Raji (cell line): ENCODE measurements around the gene SAP30L.

ENCODE experiments used
- POLR2A ChIP-seq: IDR thresholded peaks from 2 replicates; pipeline ENCODE4 v1.6.1; 2011; ENCODE audit warnings: low read depth, low read length, control low read depth; ENCODE audit not compliant: insufficient read depth

The SAP30L gene, protein sequence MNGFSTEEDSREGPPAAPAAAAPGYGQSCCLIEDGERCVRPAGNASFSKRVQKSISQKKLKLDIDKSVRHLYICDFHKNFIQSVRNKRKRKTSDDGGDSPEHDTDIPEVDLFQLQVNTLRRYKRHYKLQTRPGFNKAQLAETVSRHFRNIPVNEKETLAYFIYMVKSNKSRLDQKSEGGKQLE

GRCh38 chr5:154445422-154446194, at the start of gene SAP30L:
Gene SAP30L (plus strand): TSS chr5:154445997. CDS start chr5:154446605, 608 bp downstream.
- TF ChIP-seq POLR2A: peak; percentile 71

DNA sequence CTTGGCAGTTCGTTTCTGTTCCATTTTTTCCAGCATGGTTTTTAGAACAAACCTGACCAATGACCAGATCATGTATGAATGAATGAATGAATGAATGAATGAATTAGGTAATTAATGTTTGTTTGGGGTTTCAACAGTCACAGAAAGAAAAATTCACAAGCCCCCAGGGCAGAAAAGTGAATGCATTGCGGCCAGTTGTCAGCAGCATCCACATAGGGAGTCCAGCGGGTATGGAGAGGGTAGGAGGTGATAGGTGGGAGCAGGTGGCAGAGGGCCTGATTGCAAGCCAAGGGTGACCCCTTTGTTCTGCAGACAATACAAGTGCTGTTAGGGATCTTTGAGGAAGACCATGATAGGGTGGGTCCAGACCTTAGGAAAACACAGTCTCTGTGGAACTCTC, 49.7 kb upstream of the SAP30L start:
- TF ChIP-seq POLR2A: no peak

GRCh38 chr5:154397652-154398406, 48.0 kb upstream of the SAP30L start:
- TF ChIP-seq POLR2A: no peak

DNA sequence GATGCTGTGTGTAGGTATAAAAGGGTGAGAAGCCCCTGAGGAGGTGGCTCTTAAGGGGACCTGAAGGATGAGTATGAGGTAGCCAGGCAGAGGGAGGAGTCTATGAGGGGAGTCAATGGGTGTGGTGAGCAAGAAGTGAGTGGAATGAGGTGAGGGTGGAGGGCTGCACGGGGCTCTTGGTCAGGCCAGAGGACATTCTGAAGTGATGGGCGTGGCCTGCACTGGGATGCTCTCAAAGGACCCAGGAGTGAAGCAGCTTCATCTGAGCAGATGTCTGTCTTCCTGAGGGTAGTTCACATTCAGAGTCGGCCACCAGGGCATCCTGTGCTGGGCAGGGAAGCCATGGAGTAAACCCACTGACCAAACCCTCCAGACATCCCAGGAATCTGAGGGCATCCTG, 45.1 kb upstream of the SAP30L start:
- no peak for TF ChIP-seq POLR2A

DNA sequence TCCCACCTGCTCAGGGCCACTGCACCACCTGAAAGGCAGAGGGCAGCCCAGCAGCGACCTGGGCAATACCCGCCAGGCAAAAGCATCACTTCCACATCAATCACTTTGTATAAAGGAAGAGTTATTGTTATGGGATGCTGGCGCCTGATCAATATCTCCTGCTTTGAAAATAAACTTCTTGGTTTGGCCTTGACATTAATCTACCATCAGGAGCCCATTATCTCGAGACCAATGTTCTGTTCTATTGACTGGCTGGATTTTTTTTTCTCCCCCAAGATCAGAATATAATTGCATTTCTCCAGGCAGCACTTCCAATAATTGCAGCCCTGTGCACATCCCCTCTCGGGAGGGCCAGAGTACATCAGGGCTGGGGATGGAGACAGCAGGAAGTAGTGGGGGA, 44.4 kb upstream of the SAP30L start:
- no peak for TF ChIP-seq POLR2A

DNA sequence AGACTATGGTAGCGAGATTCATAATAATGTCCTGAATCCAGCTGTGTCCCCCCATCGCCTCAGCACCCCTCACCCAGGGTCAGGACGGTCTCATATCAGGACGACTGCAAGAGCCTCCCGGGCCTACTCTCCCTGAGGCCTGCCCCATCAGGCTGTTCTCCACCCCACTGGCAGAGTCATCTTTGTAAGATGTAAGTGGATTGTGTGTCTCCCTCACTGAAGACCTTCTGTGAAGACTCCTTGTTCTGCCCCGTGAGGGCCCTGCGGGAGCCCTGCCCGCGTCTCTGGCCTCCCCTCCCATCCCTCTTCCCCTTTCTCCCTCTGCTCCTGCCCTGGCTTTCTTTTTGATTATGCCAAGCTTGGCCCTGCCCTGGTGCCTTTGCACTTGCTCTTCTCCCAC, 43.9 kb upstream of the SAP30L start:
- no peak for TF ChIP-seq POLR2A

DNA sequence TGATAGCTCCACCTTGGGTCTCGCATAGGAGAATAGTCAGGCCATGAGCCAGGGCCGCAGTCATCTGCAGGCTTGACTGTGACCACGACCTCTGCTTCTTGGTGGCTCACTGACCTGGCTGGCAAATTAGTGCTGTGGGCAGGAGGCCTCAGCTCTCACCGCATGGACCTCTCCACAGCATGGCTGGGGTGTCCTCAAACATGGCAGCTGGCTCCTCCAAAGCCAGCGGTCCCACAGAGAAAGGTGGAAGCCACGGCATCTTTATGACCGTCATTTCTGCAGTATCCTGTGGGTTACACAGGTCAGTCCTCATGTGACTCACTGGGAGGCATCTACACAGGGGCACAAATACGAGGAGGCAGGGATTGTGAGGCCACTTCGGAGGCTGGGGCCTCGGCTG, 43.2 kb upstream of the SAP30L start:
- no peak for TF ChIP-seq POLR2A

DNA sequence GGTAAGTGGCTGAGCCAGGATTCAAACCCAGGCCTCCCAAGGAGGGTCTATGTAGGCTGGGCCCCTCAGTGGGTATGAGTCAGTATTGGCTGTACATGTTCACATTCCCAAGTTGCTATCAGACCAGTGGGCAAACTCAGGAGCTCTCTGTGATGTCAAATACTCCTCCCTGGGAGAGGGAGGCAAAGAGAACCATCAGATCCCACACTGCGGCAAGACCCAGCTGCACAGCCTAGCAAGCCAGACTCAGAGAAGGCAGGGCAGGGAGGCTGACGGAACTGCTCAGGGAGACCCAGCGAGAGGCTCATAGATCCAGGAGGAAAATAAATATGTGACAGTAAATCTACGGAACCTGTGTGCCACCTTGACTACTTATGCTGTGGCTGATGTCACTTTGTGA, 42.6 kb upstream of the SAP30L start:
- no peak for TF ChIP-seq POLR2A

DNA sequence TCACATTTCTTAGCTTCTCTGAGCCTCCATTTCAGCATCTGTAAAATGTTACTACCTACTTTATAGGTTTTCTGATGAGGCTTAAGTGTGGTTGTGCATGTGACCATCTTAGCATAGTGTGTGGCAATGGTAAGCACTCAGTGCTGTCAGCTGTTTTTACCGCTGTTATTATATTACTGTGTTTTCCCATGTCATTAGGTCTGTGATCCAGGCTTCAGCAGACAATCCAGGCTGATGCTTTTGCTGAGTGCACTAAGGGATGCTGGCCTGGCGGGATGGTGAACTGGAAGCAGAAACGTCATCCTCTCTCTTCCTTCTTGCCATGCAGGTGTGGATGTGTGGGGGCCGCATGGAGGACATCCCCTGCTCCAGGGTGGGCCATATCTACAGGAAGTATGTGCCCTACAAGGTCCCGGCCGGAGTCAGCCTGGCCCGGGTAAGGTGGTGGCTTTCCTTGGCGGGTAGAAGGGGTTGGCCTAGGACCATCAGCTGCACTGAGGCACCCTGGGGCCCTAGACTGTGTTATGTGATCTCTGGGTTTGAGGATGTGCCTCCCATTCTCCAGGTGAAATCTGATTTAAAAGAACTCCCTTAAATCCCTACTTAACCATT, 41.9 kb upstream of the SAP30L start:
- no peak for TF ChIP-seq POLR2A

GRCh38 chr5:154405078-154405792, 40.6 kb upstream of the SAP30L start:
- no peak for TF ChIP-seq POLR2A

- no peak for TF ChIP-seq POLR2A
Observed at GRCh38 chr5:154406231-154406630, 39.6 kb upstream of the SAP30L start.

DNA sequence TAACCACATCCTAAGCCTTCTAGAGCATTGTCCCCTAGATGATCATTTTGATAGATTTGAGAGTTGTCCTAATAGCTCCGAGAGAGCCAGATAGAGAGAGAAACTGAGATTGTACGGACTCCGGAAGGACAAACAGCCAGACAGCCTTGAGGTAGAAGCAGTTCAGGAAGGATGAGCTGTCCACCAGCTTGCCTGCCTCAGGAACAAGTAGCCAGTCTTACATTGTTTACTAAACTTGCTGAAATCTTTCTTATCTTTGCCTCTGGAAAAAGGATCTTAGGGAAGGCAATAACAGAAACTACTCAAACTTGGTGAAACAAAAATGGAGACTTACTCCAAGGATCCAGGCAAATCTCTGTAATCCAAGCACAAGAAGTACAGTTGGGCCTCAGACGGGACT, 39.0 kb upstream of the SAP30L start:
- TF ChIP-seq POLR2A: no peak

GRCh38 chr5:154408811-154409210, 37.0 kb upstream of the SAP30L start:
- TF ChIP-seq POLR2A: no peak

GRCh38 chr5:154409230-154409840, 36.5 kb upstream of the SAP30L start:
- TF ChIP-seq POLR2A: no peak
